GM18507 (cell line): ENCODE measurements around the gene RPS10.

Experiments used
- DNase-seq: peaks from one replicate; pipeline ENCODE4 v3.0.0; 2011; ENCODE audit warnings: low read depth; ENCODE audit not compliant: insufficient read length; ENCODE audit errors: extremely low spot score
- FAIRE-seq: peaks from 2 replicates; lab custom pipeline; 2011; peaks lifted over from hg19 to GRCh38; lab: Jason Lieb, UNC

RPS10 gene

GRCh38 chr6:34425498-34426410 is at the start of gene RPS10:
Gene RPS10 (minus strand): TSS chr6:34426069. CDS start chr6:34425221, 848 bp downstream.
- peak; percentile 81 for FAIRE-seq
- DNase-seq: peak; percentile 99

- FAIRE-seq (no peak), DNase-seq (no peak)
These were observed 49.4 kb upstream of the RPS10 start for GRCh38 chr6:34475238-34475682.

DNA sequence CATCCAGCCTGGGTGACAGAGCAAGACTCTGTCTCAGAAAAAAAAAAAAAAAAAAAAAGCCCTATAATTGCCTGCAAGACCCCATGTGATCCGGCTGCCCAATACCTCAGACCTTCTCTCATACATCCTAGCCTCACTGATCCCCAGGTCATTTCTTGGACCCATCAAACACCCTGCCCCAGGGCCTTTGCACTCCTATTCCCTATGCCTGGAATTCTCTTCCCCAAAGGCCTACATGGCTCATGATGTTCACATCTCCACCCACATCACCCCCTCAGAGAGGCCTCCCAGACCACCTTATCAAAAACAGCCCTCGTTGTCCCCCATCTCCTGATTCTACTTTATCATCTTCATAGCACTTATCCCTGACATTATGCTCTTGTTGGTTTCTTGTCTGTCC is 48.9 kb upstream of the RPS10 start:
- DNase-seq (no peak), FAIRE-seq (no peak)

- no peak for FAIRE-seq
- no peak for DNase-seq
These were observed 48.1 kb upstream of the RPS10 start for GRCh38 chr6:34473967-34474366.

DNA sequence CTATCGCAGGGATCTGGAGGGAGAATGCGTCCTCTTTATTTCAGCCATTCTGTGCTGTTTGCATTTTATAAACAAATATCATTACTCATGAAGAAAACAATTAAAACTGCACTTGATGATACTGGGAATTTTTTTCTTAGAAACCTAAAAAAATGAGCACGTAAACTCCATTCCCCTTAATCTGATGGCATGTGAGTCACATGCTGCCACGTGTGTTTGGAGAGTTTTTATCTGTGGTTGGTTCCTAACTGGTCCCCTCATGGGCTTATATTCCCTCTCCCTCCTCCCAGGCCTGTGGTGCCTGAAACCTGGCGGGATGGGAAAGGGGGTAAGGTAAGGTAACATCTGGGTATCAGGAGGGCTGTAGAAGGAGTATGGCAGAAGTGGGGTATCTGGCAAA is 46.6 kb upstream of the RPS10 start:
- FAIRE-seq: no peak

GRCh38 chr6:34469499-34469898 is 43.6 kb upstream of the RPS10 start:
- DNase-seq (no peak), FAIRE-seq (no peak)

More for the DNA sequence above, 46.6 kb upstream of the RPS10 start:
- DNase-seq: no peak

GRCh38 chr6:34468378-34468892 is 42.6 kb upstream of the RPS10 start:
- DNase-seq (no peak), FAIRE-seq (peak; percentile 89)

GRCh38 chr6:34466242-34467185 is 40.6 kb upstream of the RPS10 start:
- DNase-seq: no peak
- FAIRE-seq: no peak

- DNase-seq: no peak
- FAIRE-seq: no peak
These were observed 39.8 kb upstream of the RPS10 start, which contains the start of gene PACSIN1 for GRCh38 chr6:34465531-34466241. Gene PACSIN1 (plus strand): TSS chr6:34466076. CDS start chr6:34526306, 60,230 bp downstream.

DNA sequence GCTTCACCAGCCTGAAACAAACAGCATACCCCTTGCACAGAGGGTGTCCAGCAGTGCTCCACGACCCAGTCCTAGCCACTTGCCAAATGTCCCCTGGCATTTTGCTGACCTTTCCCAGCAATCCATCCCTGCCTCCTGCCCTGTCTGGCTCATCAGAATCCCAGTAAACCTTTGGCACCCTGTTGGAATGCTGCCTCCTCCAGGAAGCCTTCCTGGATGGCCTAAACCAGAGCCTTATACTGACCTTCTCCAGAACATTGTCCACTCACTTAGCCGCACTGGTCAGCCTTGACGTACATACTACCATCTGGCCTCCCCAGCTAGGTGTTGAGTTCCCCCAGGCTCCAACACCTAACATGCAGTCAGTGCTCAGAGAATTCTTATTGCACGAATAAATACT is 38.0 kb upstream of the RPS10 start:
- no peak for DNase-seq
- FAIRE-seq: no peak

GRCh38 chr6:34463299-34463698 is 37.4 kb upstream of the RPS10 start:
- no peak for FAIRE-seq
- no peak for DNase-seq

- DNase-seq (no peak), FAIRE-seq (no peak)
These were observed 36.7 kb upstream of the RPS10 start for GRCh38 chr6:34462551-34462971.

DNA sequence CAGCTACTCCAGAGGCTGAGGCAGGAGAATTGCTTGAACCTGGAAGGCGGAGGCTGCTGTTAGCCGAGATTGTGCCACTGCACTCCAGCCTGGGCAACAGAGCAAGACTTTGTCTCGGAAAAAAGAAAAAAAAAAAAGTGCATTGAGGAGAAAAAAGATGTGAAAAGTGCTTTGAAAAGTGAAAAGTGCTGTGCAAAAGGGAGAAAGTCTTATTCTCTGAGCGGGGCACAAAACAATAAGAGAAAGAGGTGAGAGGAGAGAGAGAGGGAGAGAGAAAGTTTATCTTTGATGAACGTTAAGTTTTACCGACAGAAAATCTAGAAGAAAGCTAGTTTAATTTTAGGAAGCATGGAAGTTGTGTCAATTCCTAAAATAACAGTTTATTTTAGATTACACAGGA is 36.1 kb upstream of the RPS10 start:
- DNase-seq (no peak), FAIRE-seq (no peak)

DNA sequence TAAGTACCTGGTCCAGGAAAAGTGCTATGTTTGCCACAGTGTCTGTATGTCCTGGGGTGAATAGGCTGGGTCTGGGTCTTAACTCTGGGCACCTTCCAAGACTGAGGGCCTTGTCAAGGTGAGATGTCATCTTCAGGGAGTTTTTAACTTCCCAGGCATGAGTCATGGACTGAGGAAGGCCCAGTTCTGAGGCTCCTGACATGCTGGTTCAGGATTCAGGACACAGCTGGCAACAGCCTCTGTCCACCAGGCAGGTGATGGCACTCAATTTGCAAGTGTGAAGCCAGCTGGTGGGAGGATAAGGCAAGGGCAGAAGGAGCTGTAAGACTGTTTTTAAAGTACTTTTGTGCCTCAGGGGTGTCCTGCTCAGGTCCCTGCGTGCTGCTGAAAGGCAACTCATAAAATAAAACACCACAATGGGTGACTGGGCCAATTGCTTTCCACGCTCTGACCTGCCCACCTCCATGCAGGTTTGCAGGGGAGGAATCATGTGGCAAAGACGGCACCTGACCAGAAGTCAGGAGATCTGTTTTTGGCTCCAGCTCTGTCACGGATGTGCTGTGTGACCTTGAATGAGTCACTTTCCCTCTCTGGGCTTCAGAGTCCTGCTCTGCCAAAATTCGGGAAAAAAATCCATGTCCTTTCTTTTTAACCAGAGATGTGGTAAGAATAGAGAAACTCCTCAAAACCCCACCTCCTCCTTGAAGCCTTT is 35.1 kb upstream of the RPS10 start:
- FAIRE-seq (no peak), DNase-seq (no peak)

DNA sequence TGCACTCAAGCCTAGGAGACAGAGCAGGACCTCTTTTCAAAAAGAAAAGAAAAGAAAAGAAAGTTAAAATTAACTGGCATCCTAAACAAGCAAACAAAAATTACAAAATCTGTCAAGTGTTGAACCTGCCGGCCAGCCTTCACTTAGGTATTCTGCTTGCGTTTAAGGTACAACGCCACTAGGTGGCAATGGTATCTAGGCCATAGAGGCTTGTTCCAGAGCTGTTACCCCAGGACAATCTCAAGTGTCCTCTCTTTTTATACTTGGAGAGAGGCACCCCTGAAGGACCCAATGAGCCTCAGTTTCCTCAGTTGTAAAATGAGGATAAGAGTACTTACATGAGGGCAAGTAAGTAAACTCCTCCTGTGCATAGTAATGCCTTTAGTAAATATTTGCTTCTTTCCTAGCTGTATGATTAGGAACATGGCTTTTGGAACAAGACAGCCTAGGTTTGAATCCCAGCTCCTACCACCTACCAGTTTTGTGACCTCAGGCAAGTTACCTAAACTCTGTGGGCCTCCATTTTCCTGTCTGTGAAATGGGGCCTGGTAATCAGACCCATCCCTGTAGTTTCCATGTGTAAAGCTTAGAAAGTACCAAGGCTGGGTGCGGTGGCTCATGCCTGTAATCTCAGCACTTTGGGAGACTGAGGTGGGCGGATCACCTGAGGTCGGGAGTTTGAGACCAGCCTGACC is 34.2 kb upstream of the RPS10 start:
- no peak for DNase-seq
- peak; percentile 86 for FAIRE-seq

- DNase-seq: no peak
- no peak for FAIRE-seq
These were observed 32.2 kb upstream of the RPS10 start for GRCh38 chr6:34457742-34458735.

GRCh38 chr6:34457382-34457741 is 31.5 kb upstream of the RPS10 start:
- FAIRE-seq: no peak
- no peak for DNase-seq
